GM12891 (cell line): ENCODE data around the gene ACOT13.

Experiments
- PAX5 ChIP-seq: IDR thresholded peaks from 2 replicates; pipeline ENCODE4 v1.6.1; 2011; ENCODE audit warnings: low read length, moderate library complexity, mild to moderate bottlenecking; ENCODE audit not compliant: insufficient read depth, severe bottlenecking
- POLR2A ChIP-seq: IDR thresholded peaks from 2 replicates; pipeline ENCODE4 v1.6.1; 2011; ENCODE audit warnings: low read depth, low read length, control low read depth
- POLR2AphosphoS5 ChIP-seq: IDR thresholded peaks from 2 replicates; pipeline ENCODE4 v1.6.1; 2011; ENCODE audit warnings: low read depth, low read length, control low read depth
- SPI1 ChIP-seq: IDR thresholded peaks from 2 replicates; pipeline ENCODE4 v1.6.1; 2011; ENCODE audit warnings: low read depth, low read length, control low read depth
- TAF1 ChIP-seq: IDR thresholded peaks from 2 replicates; pipeline ENCODE4 v1.6.1; 2011; ENCODE audit warnings: low read depth, low read length, control low read depth

GRCh38 chr6:24699521-24700359, 32.9 kb downstream of the ACOT13 start:
- TF ChIP-seq POLR2A (no peak), TAF1 (no peak), POLR2AphosphoS5 (no peak), PAX5 (no peak), SPI1 (no peak)
